Peyer's patch (tissue), 4 donors: ENCODE data around the gene IL1RAPL1. TPM values are rescaled to one million over a fixed set of nuclear protein-coding genes. Genes with fewer than 3 reads are reported as not detected.

Experiments
- DNase-seq, 3 donors: peaks; one replicate each; pipeline ENCODE4 v3.0.0-alpha.2; 2017 to 2019
- H3K27ac ChIP-seq, 4 donors: fragments of 200-600 bp; sonication (generic); one replicate each; pipeline ENCODE4 v1.5.1; 2016 to 2019
- H3K27me3 ChIP-seq, 2 donors: fragments of 200-600 bp; sonication (generic); one replicate each; pipeline ENCODE4 v1.5.1; 2019
- H3K36me3 ChIP-seq, 3 donors: fragments of 200-600 bp; sonication (generic); one replicate each; pipeline ENCODE4 v1.5.1; 2016 to 2019
- H3K4me1 ChIP-seq, 4 donors: fragments of 200-600 bp; sonication (generic); one replicate each; pipeline ENCODE4 v1.5.1; 2016 to 2019
- H3K4me3 ChIP-seq, 4 donors: fragments of 200-600 bp; sonication (generic); 1 replicate in 3 of 4; 2 replicates in 1 of 4; pipeline ENCODE4 v1.5.1; 2016 to 2019; ENCODE audit warnings: mild to moderate bottlenecking in 1 of 4
- H3K9me3 ChIP-seq, 4 donors: fragments of 200-600 bp; sonication (generic); one replicate each; pipeline ENCODE4 v1.5.1; 2016 to 2019; ENCODE audit warnings: mild to moderate bottlenecking in 1 of 4
- POLR2A ChIP-seq, 2 donors: fragments of 450-650 bp; IDR thresholded peaks; one replicate each; pipeline ENCODE4 v1.5.1; 2017; ENCODE audit warnings: antibody characterized with exemption in 2 of 2, mild to moderate bottlenecking in 2 of 2, moderate library complexity in 2 of 2
- total RNA-seq, 4 donors: library from RNA; depleted of rRNA; stranded (reverse); fragments of >200 nt; gene quantifications; one replicate each; pipeline ENCODE4 v1.1.0, GENCODE V29; 2016
- TF ChIP-seq, protein P1 (sequence below), 6 experiments: fragments of 450-650 bp in 4 of 6; fragments of 200-600 bp in 2 of 6; sonication (generic) in 1 of 6; IDR thresholded peaks; one replicate each; pipeline ENCODE4 v1.5.1; 2017 to 2019; ENCODE audit warnings: antibody characterized with exemption in 6 of 6, mild to moderate bottlenecking in 3 of 6, moderate library complexity in 1 of 6

The IL1RAPL1 gene
- total RNA-seq, 4 donors from 2014 or later, result not detected

DNA sequence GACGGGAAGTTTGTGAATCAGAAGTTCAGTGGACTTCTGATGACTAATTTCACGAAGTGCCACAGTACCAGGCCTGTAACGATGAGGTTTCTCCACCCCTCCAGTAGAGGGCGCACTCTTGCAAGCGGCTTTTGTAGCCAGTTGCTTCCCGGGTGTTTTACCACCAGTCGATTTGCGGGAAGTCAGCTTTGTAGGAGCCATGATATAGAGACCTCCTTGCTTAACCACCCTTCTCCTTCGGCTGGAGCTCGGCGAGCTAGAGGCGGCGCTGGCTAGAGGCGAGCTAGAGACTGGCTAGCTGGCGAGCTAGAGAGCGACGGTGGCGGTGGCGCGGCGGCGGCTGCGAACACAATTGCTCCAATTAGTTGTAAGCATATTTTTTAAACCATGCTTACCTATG lies 72.0 kb downstream of the IL1RAPL1 start:
- no peak overlapping the region for H3K27ac ChIP-seq
- no peak overlapping the region for H3K4me3 ChIP-seq
- DNase-seq, result no peak
- no peaks in the 10 kb centered on the region for H3K9me3 ChIP-seq
- TF ChIP-seq, protein P1, sequence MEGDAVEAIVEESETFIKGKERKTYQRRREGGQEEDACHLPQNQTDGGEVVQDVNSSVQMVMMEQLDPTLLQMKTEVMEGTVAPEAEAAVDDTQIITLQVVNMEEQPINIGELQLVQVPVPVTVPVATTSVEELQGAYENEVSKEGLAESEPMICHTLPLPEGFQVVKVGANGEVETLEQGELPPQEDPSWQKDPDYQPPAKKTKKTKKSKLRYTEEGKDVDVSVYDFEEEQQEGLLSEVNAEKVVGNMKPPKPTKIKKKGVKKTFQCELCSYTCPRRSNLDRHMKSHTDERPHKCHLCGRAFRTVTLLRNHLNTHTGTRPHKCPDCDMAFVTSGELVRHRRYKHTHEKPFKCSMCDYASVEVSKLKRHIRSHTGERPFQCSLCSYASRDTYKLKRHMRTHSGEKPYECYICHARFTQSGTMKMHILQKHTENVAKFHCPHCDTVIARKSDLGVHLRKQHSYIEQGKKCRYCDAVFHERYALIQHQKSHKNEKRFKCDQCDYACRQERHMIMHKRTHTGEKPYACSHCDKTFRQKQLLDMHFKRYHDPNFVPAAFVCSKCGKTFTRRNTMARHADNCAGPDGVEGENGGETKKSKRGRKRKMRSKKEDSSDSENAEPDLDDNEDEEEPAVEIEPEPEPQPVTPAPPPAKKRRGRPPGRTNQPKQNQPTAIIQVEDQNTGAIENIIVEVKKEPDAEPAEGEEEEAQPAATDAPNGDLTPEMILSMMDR (IDR thresholded peaks at IDR 0.05), result no peak
- no peak for TF ChIP-seq POLR2A (IDR thresholded peaks at IDR 0.05)
- H3K27me3 ChIP-seq, result no peaks in the 10 kb centered on the region
- no peaks in the 10 kb centered on the region for H3K36me3 ChIP-seq
- no peaks in the 10 kb centered on the region for H3K4me1 ChIP-seq

DNA sequence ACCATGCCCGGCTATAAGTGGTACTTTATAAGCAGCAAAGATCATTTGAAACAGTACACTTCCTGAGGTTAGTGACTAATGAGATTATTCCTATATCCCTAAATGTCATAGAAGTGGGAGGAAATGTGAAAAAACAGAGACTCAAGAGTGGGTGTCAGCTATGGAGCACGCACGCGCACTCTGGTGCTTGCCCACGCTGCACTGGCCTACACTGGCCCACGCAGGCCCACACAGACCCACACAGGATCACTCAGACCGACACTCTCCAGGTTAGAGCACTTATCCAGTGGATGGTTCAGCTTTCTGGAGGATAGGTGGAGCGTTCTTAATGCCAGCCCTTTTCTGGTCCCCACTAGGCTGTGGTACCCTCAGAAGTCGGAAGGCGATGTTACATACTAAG lies 78.5 kb downstream of the IL1RAPL1 start:
- Histone ChIP-seq H3K27ac (no peak overlapping the region), H3K4me1 (no peaks in the 10 kb centered on the region), H3K27me3 (no peaks in the 10 kb centered on the region), H3K36me3 (no peaks in the 10 kb centered on the region), H3K9me3 (no peaks in the 10 kb centered on the region), H3K4me3 (no peak overlapping the region)
- TF ChIP-seq POLR2A (IDR thresholded peaks at IDR 0.05), result no peak
- TF ChIP-seq, protein P1 (IDR thresholded peaks at IDR 0.05), result no peak
- no peak for DNase-seq

DNA sequence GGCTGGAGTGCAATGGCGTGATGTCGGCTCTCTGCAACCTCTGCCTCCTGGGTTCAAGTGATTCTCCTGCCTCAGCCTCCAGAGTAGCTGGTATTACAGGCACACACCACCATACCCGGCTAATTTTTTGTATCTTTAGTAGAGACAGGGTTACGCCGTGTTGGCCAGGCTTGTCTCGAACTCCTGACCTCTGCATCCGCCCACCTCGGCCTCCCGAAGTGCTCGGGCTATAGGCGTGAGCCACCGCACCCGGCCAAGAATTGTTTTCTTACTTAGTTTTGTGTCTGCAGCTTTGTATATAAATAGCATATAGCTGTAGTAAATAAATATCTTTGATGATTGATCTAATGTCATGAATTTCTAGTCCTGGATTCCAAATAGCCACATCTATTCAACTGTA lies 81.1 kb downstream of the IL1RAPL1 start:
- no peak for DNase-seq
- no peak overlapping the region for H3K27ac ChIP-seq
- H3K4me1 ChIP-seq, result no peaks in the 10 kb centered on the region
- H3K4me3 ChIP-seq, result no peak overlapping the region
- H3K27me3 ChIP-seq, result no peaks in the 10 kb centered on the region
- no peaks in the 10 kb centered on the region for H3K9me3 ChIP-seq
- TF ChIP-seq POLR2A (IDR thresholded peaks at IDR 0.05), result no peak
- TF ChIP-seq, protein P1 (IDR thresholded peaks at IDR 0.05), result no peak
- H3K36me3 ChIP-seq, result no peaks in the 10 kb centered on the region

DNA sequence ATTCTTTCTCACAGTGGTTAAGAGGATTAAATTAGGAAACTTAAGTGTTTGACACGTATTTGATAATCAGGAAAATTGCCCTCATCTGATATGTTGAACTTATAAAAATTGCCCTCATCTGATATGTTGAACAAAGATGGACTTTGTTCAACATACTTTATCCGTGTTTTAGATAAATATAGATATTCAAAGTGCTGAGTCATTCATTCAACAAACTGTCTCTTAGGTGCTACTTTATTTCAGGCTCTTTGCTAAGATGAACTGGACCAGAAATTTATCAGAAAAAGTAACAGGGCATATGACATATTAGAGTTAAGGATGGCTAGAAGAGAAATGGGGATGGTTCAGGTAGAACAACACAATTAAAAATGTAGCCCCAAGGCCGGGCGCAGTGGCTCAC lies 81.7 kb downstream of the IL1RAPL1 start:
- no peaks in the 10 kb centered on the region for H3K36me3 ChIP-seq
- no peak for TF ChIP-seq POLR2A (IDR thresholded peaks at IDR 0.05)
- TF ChIP-seq, protein P1 (IDR thresholded peaks at IDR 0.05), result no peak
- H3K9me3 ChIP-seq, result no peaks in the 10 kb centered on the region

DNA sequence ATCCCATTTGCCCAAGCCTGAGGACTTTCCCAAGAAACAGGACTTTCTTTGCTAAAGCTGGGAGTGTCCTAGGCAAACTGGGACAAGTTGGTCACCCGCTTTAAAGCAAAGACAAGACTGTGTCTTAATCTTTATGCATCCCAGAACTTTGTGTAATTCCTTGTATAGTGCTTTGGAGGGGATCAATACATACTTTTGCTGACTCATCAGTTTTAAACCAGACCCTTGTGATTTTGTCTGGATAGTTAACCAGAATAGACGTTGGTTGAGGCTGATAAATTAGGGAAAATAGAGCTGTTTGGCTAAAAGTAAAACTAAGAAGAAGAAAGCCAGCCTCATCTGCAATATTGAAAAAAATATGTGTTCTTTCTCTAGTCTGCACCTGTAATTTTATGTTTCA lies 82.8 kb downstream of the IL1RAPL1 start:
- no peak overlapping the region for H3K27ac ChIP-seq
- no peaks in the 10 kb centered on the region for H3K27me3 ChIP-seq
- TF ChIP-seq POLR2A (IDR thresholded peaks at IDR 0.05), result no peak
- TF ChIP-seq, protein P1 (IDR thresholded peaks at IDR 0.05), result no peak
- no peaks in the 10 kb centered on the region for H3K36me3 ChIP-seq
- H3K4me3 ChIP-seq, result no peak overlapping the region
- no peaks in the 10 kb centered on the region for H3K4me1 ChIP-seq
- H3K9me3 ChIP-seq, result no peaks in the 10 kb centered on the region
- DNase-seq, result no peak

More for the DNA sequence above, 81.7 kb downstream of the IL1RAPL1 start:
- no peaks in the 10 kb centered on the region for H3K4me1 ChIP-seq
- H3K27me3 ChIP-seq, result no peaks in the 10 kb centered on the region
- H3K27ac ChIP-seq, result no peak overlapping the region
- no peak overlapping the region for H3K4me3 ChIP-seq
- DNase-seq, result no peak

DNA sequence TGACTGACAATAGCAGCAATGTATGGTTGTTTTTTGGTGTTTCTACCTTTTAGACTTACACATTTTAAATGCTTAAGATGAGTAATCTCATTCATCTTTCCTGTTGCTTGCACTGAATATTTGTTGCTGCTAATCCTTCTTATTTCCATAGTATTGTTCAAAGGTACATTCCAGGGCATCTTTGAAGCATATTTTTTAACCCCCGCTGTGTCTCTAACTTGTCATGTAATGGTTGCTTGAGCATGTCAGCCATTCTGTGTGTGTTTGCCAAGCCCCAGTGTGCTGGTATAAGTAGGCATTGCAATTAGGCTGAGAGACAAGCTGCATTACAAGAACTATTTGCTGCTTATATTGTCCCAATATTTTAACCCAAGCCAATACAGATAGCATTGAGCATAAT lies 87.9 kb downstream of the IL1RAPL1 start:
- H3K27ac ChIP-seq, result no peak overlapping the region
- no peak overlapping the region for H3K4me3 ChIP-seq
- no peaks in the 10 kb centered on the region for H3K36me3 ChIP-seq
- H3K4me1 ChIP-seq, result no peaks in the 10 kb centered on the region
- no peaks in the 10 kb centered on the region for H3K9me3 ChIP-seq
- TF ChIP-seq, protein P1 (IDR thresholded peaks at IDR 0.05), result no peak
- DNase-seq, result no peak
- no peaks in the 10 kb centered on the region for H3K27me3 ChIP-seq
